SK-N-MC (cell line): ENCODE results near the gene NPTN.
"Not testable (repeated sequence)": the region's sequence is repeated elsewhere in the genome, so short reads cannot be mapped to it uniquely, and the experiment has no call there.

Source experiments
- DNase-seq: peaks from one replicate; pipeline ENCODE4 v3.0.0-alpha.2; 2011; ENCODE audit warnings: low read depth, low spot score
- H3K27ac ChIP-seq: fragments of 200-600 bp; sonication (generic); 2 replicates; pipeline ENCODE4 v1.5.1; 2016; ENCODE audit warnings: mixed run types
- H3K36me3 ChIP-seq: fragments of 200-600 bp; sonication (generic); 2 replicates; pipeline ENCODE4 v1.6.1; 2017; ENCODE audit warnings: antibody characterized with exemption, low read length, mixed read lengths; ENCODE audit not compliant: insufficient read depth
- H3K4me3 ChIP-seq: fragments of 200-600 bp; sonication (generic); 2 replicates; pipeline ENCODE4 v1.5.1; 2016
- H3K9ac ChIP-seq: fragments of 200-600 bp; sonication (generic); 2 replicates; pipeline ENCODE4 v1.8.0; 2017; ENCODE audit warnings: mixed run types, mixed read lengths; ENCODE audit not compliant: insufficient read length
- H3K9me3 ChIP-seq: fragments of 200-600 bp; sonication (generic); 2 replicates; pipeline ENCODE4 v1.6.1; 2017; ENCODE audit warnings: low read depth, mild to moderate bottlenecking, antibody characterized with exemption, low read length, moderate library complexity, mixed read lengths
- EZH2 ChIP-seq: fragments of 200-600 bp; sonication (generic); IDR thresholded peaks from one replicate; pipeline ENCODE4 v1.6.1; 2017; ENCODE audit warnings: antibody characterized with exemption
- FOXP2 ChIP-seq: optimal IDR thresholded peaks from 2 replicates; pipeline ENCODE3; 2011; ENCODE audit warnings: mild to moderate bottlenecking, moderate library complexity; ENCODE audit not compliant: insufficient read depth; ENCODE audit errors: extremely low read length, control extremely low read depth
- POLR2AphosphoS5 ChIP-seq: IDR thresholded peaks from 2 replicates; pipeline ENCODE4 v1.6.1; 2012; ENCODE audit warnings: mild to moderate bottlenecking, low read depth, low read length, borderline replicate concordance

The NPTN gene

GRCh38 chr15:73677733-73678132 lies 44.5 kb upstream of the NPTN start:
- no peak for TF ChIP-seq FOXP2
- Histone ChIP-seq H3K4me3 (no peak overlapping the region), H3K27ac (no peak overlapping the region), H3K36me3 (no peaks in the 10 kb centered on the region), H3K9me3 (no peaks in the 10 kb centered on the region), H3K9ac (no peak overlapping the region)
- no peak for DNase-seq

- TF ChIP-seq POLR2AphosphoS5 (no peak), FOXP2 (no peak), EZH2 (no peak)
- H3K36me3 ChIP-seq: no peaks in the 10 kb centered on the region
- no peak overlapping the region for H3K27ac ChIP-seq
- no peak for DNase-seq
- H3K4me3 ChIP-seq: no peak overlapping the region
- no peak overlapping the region for H3K9ac ChIP-seq
- H3K9me3 ChIP-seq: no peaks in the 10 kb centered on the region
Measured at GRCh38 chr15:73677146-73677607, 44.0 kb upstream of the NPTN start.

- no peak for DNase-seq
- Histone ChIP-seq H3K36me3 (no peaks in the 10 kb centered on the region), H3K4me3 (no peak overlapping the region), H3K9me3 (no peaks in the 10 kb centered on the region), H3K9ac (no peak overlapping the region), H3K27ac (no peak overlapping the region)
- TF ChIP-seq POLR2AphosphoS5: no peak
- no peak for TF ChIP-seq EZH2
- TF ChIP-seq FOXP2: no peak
Measured at GRCh38 chr15:73674587-73674986, 41.4 kb upstream of the NPTN start.

GRCh38 chr15:73660455-73660854 lies 27.3 kb upstream of the NPTN start:
- Histone ChIP-seq H3K9me3 (no peaks in the 10 kb centered on the region), H3K27ac (no peak overlapping the region), H3K36me3 (no peaks in the 10 kb centered on the region), H3K4me3 (no peak overlapping the region), H3K9ac (no peak overlapping the region)
- TF ChIP-seq POLR2AphosphoS5: no peak
- no peak for DNase-seq

- TF ChIP-seq FOXP2 (no peak), EZH2 (no peak), POLR2AphosphoS5 (no peak)
- Histone ChIP-seq H3K4me3 (no peak overlapping the region), H3K9me3 (no peaks in the 10 kb centered on the region), H3K9ac (no peak overlapping the region), H3K36me3 (no peaks in the 10 kb centered on the region), H3K27ac (no peak overlapping the region)
- DNase-seq: no peak
Measured at GRCh38 chr15:73658645-73659044, 25.5 kb upstream of the NPTN start.

- TF ChIP-seq EZH2 (no peak), FOXP2 (no peak), POLR2AphosphoS5 (no peak)
- H3K4me3 ChIP-seq: no peak overlapping the region
- no peak overlapping the region for H3K9ac ChIP-seq
- no peak overlapping the region for H3K27ac ChIP-seq
- no peaks in the 10 kb centered on the region for H3K9me3 ChIP-seq
- no peaks in the 10 kb centered on the region for H3K36me3 ChIP-seq
- DNase-seq: no peak
Measured at GRCh38 chr15:73655724-73656123, 22.5 kb upstream of the NPTN start.

GRCh38 chr15:73654659-73655058 lies 21.5 kb upstream of the NPTN start:
- no peak for TF ChIP-seq FOXP2
- no peak for TF ChIP-seq EZH2
- H3K9ac ChIP-seq: no peak overlapping the region
- H3K4me3 ChIP-seq: no peak overlapping the region
- DNase-seq: no peak
- no peak overlapping the region for H3K27ac ChIP-seq
- H3K36me3 ChIP-seq: no peaks in the 10 kb centered on the region
- H3K9me3 ChIP-seq: no peaks in the 10 kb centered on the region

- Histone ChIP-seq H3K27ac (no peak overlapping the region; the same call in 1 of the 2 replicates), H3K9me3 (no peaks in the 10 kb centered on the region), H3K9ac (no peak overlapping the region), H3K36me3 (no peaks in the 10 kb centered on the region), H3K4me3 (no peak overlapping the region)
- TF ChIP-seq EZH2 (no peak), FOXP2 (no peak), POLR2AphosphoS5 (no peak)
- no peak for DNase-seq
Measured at GRCh38 chr15:73650416-73651126, 17.4 kb upstream of the NPTN start.

GRCh38 chr15:73648014-73648295 lies 14.8 kb upstream of the NPTN start:
- no peak for TF ChIP-seq POLR2AphosphoS5
- TF ChIP-seq FOXP2: no peak
- no peak for TF ChIP-seq EZH2
- Histone ChIP-seq H3K36me3 (no peaks in the 10 kb centered on the region), H3K27ac (no peak overlapping the region), H3K9ac (no peak overlapping the region), H3K4me3 (no peak overlapping the region), H3K9me3 (no peaks in the 10 kb centered on the region)
- no peak for DNase-seq

GRCh38 chr15:73647259-73648013 lies 14.2 kb upstream of the NPTN start:
- no peak overlapping the region for H3K27ac ChIP-seq
- no peak overlapping the region for H3K9ac ChIP-seq
- no peaks in the 10 kb centered on the region for H3K9me3 ChIP-seq
- H3K4me3 ChIP-seq: no peak overlapping the region
- H3K36me3 ChIP-seq: no peaks in the 10 kb centered on the region
- DNase-seq: no peak
- TF ChIP-seq FOXP2 (no peak), POLR2AphosphoS5 (no peak), EZH2 (no peak)

GRCh38 chr15:73639464-73639863 lies 6.3 kb upstream of the NPTN start:
- not testable (repeated sequence) for H3K36me3 ChIP-seq, H3K27ac ChIP-seq, H3K9ac ChIP-seq, DNase-seq, H3K4me3 ChIP-seq, H3K9me3 ChIP-seq
